HCEC 1CT (cell line): ENCODE results near the gene TXN2.
A peak's percentile ranks its signal among the peaks of the same experiment; 100 is the strongest.

Experiments
- DNase-seq: peaks from one replicate; pipeline ENCODE4 v3.0.0-alpha.2; 2017

Gene TXN2

DNA sequence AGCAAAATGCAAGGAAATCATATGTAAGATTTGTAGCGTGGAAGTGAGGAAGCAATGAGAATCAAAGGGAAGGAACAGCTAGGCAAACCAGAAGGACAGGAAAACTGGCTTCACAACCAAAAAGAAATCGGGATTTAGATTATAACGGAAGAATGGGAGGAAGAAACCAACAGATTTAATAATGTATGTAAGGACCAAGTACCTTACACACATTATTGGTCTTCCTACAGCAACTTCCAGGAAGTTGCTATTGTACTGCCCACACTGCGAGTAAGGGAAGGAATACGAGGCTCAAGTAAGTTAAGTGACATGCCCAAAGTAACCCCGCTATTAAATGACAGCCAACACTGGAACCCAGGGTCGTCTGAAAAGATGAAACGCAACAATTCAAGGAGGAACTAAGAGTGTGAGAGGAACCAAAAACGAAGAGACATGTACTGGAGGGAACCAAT is 473 bp downstream of the TXN2 start:
- no peak for DNase-seq

DNA sequence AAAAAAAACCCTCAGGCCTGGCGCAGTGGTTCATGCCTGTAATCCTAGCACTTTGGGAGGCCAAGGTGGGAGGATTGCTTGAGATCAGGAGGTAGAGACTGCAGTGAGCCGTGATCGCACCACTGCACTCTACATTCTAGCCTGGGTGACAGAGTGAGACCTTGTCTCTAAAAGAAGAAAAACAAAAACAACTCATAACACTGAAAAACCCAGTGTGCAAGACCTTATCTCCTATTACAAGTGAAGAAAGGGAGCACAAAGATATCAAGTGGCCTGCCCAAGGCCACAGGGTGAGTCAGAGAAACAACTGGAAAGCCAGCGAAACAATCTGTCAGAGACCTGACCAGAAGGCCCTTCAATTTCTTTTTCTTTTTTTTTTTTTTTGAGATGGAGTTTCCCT is 2.5 kb downstream of the TXN2 start:
- no peak for DNase-seq

- DNase-seq = no peak
Observed at GRCh38 chr22:36475341-36475740, 6.1 kb downstream of the TXN2 start.

- no peak for DNase-seq
Observed at GRCh38 chr22:36472689-36473088, 8.8 kb downstream of the TXN2 start.

DNA sequence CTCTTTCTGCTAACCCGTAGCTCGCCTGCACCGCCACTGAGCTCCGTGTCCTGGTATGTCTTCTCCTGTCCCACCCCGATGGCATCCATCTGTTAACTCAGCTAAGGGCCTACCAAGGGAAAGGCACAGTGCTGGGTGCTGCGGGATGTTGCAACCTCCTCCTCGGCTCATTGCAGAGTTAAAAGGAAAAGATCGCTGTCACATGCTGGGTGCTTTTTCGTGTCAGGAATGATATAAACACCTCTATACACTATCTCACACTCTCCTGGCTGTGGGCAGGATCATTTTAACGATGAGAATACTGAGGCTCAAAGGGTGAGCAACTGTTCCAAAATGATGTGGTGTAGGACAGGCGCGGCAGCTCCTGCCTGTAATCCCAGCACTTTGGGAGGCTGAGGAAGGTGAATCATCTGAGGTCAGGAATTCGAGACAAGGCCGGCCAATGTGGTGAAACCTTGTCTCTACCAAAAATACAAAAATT is 10.1 kb downstream of the TXN2 start:
- peak; percentile 92 for DNase-seq

- peak; percentile 68 for DNase-seq
Observed at GRCh38 chr22:36470994-36471331, 10.5 kb downstream of the TXN2 start.

GRCh38 chr22:36470162-36470993 is 11.1 kb downstream of the TXN2 start:
- peak; percentile 86 for DNase-seq

GRCh38 chr22:36469094-36469710 is 12.2 kb downstream of the TXN2 start:
- DNase-seq = no peak

DNA sequence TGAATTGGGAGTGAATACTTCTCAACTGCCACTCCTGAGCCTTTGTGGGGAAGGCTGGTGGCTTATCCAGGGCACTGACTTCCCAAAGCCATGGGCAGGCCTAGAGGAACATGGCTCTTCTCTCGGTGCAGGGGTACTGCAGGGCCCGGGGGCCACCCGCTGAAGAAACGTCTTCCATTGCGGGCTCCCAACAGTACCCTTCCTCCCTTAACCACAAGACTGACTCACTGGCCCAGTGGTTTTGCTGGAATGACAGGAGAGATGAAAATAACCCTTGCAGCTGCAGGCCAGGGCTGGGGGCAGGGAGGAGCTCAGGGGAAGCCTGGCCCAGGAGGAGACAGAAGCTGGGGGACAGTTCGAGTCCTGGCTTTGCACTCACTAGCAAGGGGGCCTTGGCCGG is 13.5 kb downstream of the TXN2 start:
- DNase-seq = peak; percentile 97

GRCh38 chr22:36467042-36467810 is 14.2 kb downstream of the TXN2 start:
- peak; percentile 88 for DNase-seq

DNA sequence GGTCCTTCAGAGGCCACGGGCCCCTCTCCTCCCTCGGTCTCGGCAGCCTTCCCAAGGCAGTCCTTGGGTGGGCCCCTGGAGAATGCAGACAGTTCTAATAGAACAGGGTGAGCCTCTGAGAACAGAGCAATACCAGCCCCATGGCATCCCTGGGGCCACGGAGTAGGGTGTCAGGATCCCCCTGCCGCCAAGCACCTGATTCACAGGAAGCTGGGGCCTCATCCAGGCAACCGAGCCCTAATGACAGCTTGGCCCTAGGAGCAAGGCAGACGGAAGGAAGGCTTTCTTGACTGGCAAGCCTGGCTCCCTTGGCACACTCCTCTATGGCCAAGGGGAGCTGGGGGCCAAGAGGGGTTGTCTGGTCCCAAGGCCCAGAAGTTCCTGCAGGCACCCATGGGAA is 15.2 kb downstream of the TXN2 start:
- no peak for DNase-seq

- DNase-seq = peak; percentile 97
Observed at GRCh38 chr22:36465232-36466021, 16.0 kb downstream of the TXN2 start.

GRCh38 chr22:36464715-36465231 is 16.7 kb downstream of the TXN2 start:
- DNase-seq = no peak

DNA sequence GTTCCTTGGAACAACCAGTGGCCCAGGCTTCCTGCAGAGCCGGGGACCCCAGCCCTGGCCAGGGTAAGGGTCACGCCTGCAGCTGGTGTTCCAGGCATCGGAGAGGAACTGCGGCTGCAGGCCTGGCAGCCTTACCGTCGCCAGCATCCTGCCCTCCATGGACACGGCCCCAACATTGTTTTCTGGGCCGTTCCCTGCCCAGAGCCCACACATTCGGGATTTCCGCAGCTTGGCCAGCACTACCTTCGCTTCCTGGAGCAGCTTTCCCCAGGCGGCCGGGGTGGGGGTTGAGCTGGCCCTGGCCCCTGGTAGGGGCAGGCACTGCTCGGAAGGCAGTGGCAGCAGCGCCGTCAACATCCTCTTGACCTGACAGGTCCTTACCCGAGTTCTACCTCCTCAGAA is 17.7 kb downstream of the TXN2 start:
- no peak for DNase-seq

GRCh38 chr22:36461665-36462649 is 19.5 kb downstream of the TXN2 start:
- DNase-seq = peak; percentile 39

- DNase-seq = no peak
Observed at GRCh38 chr22:36460202-36460601, 21.2 kb downstream of the TXN2 start.

GRCh38 chr22:36457688-36458450 is 23.6 kb downstream of the TXN2 start:
- DNase-seq = no peak

GRCh38 chr22:36456464-36456845 is 25.0 kb downstream of the TXN2 start:
- DNase-seq = no peak

DNA sequence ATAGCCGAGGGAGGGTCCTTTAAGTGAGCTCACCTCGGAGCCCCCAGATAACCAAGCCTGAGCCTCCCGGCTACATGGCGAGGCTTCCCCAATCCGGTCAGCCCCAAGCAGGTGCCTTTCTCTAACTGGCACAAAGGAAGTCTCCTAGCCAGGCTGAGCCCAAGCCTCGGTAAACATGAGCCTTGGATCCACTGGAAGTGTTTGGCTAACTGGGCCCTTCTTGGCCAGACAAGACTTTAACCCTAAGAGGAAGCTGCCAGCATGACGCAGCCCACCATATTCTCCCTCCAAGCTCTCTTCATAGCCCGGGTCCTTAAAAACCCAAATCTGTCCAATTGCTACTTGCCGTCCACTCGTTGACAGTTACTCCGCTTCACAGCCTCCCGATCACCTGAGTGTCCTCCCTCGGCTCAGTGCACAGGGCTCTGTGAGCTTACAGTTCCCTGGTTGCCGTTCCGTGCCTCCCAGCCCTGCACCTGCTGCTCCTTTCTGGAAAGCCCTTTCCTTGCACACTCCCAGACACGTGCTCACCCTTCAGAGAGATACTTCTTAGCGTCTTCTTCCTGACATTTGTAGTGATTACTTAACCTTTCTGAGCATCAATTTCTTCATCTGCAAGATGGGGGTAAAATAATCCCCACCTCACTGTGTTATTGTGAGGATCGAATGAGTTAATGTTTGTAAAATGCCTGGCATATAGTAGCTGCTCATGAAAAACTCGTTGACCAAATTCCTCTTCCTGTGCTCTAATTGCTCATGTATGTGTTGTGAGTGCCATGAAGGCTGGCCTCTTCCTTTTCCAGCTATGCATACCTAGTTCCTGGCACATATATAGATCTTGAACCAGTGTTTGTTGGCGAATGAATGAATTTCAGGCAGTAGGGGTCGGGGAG is 25.6 kb downstream of the TXN2 start:
- no peak for DNase-seq
